Dermis blood vessel endothelial cell (primary cell): Measurements from ENCODE around the gene ODF2. TPM values are rescaled to one million over a fixed set of nuclear protein-coding genes. Genes with fewer than 3 reads are reported as not detected.

Experiments used
- DNase-seq: peaks from one replicate; pipeline ENCODE4 v3.0.0; 2010
- total RNA-seq: library from RNA; depleted of rRNA; stranded (reverse); fragments of >200 nt; gene quantifications from 2 replicates; pipeline ENCODE4 v1.2.3, GENCODE V29; 2014

Gene ODF2
- total RNA-seq, 1 donor from 2014 or later = 44.2 TPM

- peak; percentile 32 for DNase-seq
Measured at GRCh38 chr9:128529191-128529590, 73.4 kb downstream of the ODF2 start.

- DNase-seq = no peak
Measured at GRCh38 chr9:128532581-128532980, 76.8 kb downstream of the ODF2 start.

GRCh38 chr9:128540634-128541360 lies 85.0 kb downstream of the ODF2 start:
- DNase-seq = no peak

- no peak for DNase-seq
Measured at GRCh38 chr9:128546504-128546903, 90.7 kb downstream of the ODF2 start.

DNA sequence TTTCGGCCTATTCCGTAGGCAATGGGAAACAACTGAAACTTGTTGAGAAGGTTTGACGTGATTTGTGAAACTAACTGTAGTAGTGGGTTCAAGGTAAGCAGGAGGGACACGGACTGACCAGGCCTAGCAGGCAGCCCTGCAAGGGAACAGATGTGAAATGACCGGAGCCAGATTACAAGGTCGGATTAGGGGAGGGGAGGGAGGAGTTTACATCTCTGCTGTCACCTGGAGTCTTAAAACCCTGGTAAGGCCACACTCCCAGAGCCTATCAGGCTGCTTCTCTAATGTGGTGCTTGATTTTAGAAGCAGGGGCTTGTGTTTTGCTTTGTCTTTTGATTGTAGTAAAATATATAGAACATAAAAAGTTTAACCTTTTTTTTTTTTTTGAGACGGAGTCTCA lies 93.1 kb downstream of the ODF2 start:
- DNase-seq = no peak

DNA sequence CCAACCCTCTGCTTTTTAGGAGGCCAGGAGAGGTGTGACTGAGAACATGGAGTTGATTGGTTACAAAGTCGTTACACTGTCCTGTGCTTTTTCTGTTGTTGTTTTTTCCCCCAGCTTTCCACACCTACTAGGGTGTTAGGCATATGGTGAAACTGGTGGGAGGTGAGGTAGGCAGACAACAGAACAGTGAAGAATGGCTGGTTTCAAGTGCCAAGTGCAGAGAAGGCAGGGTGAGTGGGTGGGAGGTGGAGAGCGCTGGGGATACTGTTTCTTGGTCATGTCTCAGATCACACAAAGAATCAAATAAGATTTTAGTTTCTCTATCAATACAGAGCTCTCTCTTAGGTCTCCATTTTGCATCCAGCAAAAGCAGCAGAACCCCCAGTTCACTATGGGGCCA lies 94.4 kb downstream of the ODF2 start:
- no peak for DNase-seq

Other genes with a start within 250 kb of the ODF2 start
- 68.6 and 76.2 TPM in 2 replicates for gene GOLGA2, start 180.0 kb upstream of the ODF2 start, total RNA-seq
- gene SWI5, start 179.7 kb upstream of the ODF2 start, total RNA-seq = 26.9 and 29.1 TPM in 2 replicates
- 16.2 and 24.9 TPM in 2 replicates for gene TRUB2, start 133.6 kb upstream of the ODF2 start, total RNA-seq
- gene COQ4, start 133.2 kb upstream of the ODF2 start, total RNA-seq = 29.2 and 35.6 TPM in 2 replicates
- 34.5 and 38.8 TPM in 2 replicates for gene SLC27A4, start 115.5 kb upstream of the ODF2 start, total RNA-seq
- gene URM1, start 84.6 kb upstream of the ODF2 start, total RNA-seq = 64.8 and 97.7 TPM in 2 replicates
- gene CERCAM, start 35.1 kb upstream of the ODF2 start, total RNA-seq = 25.4 and 32.9 TPM in 2 replicates
- gene GLE1, start 48.7 kb downstream of the ODF2 start, total RNA-seq = 19.4 and 34.2 TPM in 2 replicates
- 505 and 734 TPM in 2 replicates for gene SPTAN1, start 96.6 kb downstream of the ODF2 start, total RNA-seq
- gene DYNC2I2, start 200.8 kb downstream of the ODF2 start, total RNA-seq = 49.7 and 95.8 TPM in 2 replicates
- gene SET, start 233.2 kb downstream of the ODF2 start, total RNA-seq = 512 and 600 TPM in 2 replicates
- 12.9 and 26.9 TPM in 2 replicates for gene PKN3, start 246.5 kb downstream of the ODF2 start, total RNA-seq